ENCODE results near the gene WFIKKN2.

DNA sequence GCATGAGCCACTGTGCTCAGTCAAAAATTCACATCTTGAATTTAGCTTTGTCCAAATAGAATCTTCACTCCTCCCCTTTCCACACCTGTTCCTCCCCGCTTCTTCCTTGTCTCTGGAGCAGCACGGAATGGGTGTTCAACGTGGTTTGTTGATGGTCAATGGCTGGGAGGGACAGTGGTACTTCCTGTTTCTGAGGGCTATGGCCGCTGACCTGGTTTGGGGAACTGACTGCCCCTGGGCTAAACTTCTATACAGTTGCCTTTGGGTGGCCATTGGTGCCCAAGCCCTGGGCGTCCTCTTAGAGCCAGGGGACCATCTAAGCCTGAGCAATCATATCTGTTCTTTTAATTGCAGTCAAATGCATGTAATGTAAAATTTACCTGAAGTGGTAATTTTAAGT is 19.1 kb upstream of the WFIKKN2 start:
- TF ChIP-seq EZH2 (IDR thresholded peaks at IDR 0.05; ENCODE audit: insufficient read depth, low read length), result no peak
- TF ChIP-seq, protein P1, sequence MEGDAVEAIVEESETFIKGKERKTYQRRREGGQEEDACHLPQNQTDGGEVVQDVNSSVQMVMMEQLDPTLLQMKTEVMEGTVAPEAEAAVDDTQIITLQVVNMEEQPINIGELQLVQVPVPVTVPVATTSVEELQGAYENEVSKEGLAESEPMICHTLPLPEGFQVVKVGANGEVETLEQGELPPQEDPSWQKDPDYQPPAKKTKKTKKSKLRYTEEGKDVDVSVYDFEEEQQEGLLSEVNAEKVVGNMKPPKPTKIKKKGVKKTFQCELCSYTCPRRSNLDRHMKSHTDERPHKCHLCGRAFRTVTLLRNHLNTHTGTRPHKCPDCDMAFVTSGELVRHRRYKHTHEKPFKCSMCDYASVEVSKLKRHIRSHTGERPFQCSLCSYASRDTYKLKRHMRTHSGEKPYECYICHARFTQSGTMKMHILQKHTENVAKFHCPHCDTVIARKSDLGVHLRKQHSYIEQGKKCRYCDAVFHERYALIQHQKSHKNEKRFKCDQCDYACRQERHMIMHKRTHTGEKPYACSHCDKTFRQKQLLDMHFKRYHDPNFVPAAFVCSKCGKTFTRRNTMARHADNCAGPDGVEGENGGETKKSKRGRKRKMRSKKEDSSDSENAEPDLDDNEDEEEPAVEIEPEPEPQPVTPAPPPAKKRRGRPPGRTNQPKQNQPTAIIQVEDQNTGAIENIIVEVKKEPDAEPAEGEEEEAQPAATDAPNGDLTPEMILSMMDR (IDR thresholded peaks at IDR 0.05; ENCODE audit: insufficient read depth, low read depth, low read length), result no peak
